HCT116 (cell line): ENCODE measurements around the gene TMEM214.

ENCODE experiments used
- CEBPB ChIP-seq: IDR thresholded peaks from 2 replicates; pipeline ENCODE4 v1.6.1; 2012; ENCODE audit warnings: low read depth
- CTCF ChIP-seq, 3 experiments: fragments of 200-600 bp in 1 of 3; sonication (generic) in 1 of 3; IDR thresholded peaks in 2 of 3; conservative IDR thresholded peaks in 1 of 3; 2 replicates each; pipeline ENCODE4 v1.5.1; 2012 to 2017; ENCODE audit warnings: low read depth in 2 of 3, low read length in 2 of 3, antibody characterized with exemption in 1 of 3, borderline replicate concordance in 1 of 3, control low read depth in 1 of 3, mild to moderate bottlenecking in 1 of 3, mixed read lengths in 1 of 3, mixed run types in 1 of 3, moderate library complexity in 1 of 3; ENCODE audit not compliant: insufficient read depth in 1 of 3
- EGR1 ChIP-seq: IDR thresholded peaks from 2 replicates; pipeline ENCODE4 v1.6.1; 2012; ENCODE audit warnings: low read depth
- EZH2phosphoT487 ChIP-seq: fragments of 200-600 bp; IDR thresholded peaks from 2 replicates; pipeline ENCODE4 v1.6.1; 2018; ENCODE audit warnings: antibody characterized with exemption, borderline replicate concordance
- FOSL1 ChIP-seq: IDR thresholded peaks from 2 replicates; pipeline ENCODE4 v1.6.1; 2012; ENCODE audit warnings: low read depth
- POLR2A ChIP-seq: IDR thresholded peaks from 2 replicates; pipeline ENCODE4 v1.7.0; 2011; ENCODE audit warnings: borderline replicate concordance; ENCODE audit not compliant: insufficient read depth, insufficient read length; ENCODE audit errors: extremely low read depth
- POLR2AphosphoS5 ChIP-seq: IDR thresholded peaks from 2 replicates; pipeline ENCODE4 v1.6.1; 2011; ENCODE audit warnings: mild to moderate bottlenecking, low read depth, low read length, moderate library complexity
- SIN3A ChIP-seq: IDR thresholded peaks from 2 replicates; pipeline ENCODE4 v1.6.1; 2012; ENCODE audit warnings: low read depth
- TF ChIP-seq, protein P1 (sequence below): IDR thresholded peaks from 2 replicates; pipeline ENCODE4 v1.6.1; 2012

DNA sequence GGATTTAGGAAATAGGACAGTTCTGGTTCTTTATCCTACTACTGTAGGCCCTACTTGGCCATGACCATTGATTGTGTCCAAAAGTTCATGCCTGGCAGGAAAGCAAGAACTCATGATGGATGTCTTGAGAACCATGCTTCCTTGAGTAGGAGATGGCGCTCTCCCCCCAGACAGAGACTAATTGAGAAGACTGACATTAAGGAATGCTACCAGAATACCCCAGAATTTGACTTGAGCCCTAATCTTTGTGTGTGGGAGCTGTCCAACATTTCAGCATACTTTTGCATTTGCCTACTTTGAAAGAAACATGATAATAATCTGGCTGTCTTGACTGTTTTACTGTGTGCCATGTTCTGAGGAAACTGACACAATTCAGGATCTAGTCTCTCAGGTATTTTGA is 39.0 kb upstream of the TMEM214 start:
- TF ChIP-seq POLR2A = no peak
- no peak for TF ChIP-seq POLR2AphosphoS5
- no peak for TF ChIP-seq EZH2phosphoT487
- TF ChIP-seq, protein P1, sequence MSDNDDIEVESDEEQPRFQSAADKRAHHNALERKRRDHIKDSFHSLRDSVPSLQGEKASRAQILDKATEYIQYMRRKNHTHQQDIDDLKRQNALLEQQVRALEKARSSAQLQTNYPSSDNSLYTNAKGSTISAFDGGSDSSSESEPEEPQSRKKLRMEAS = no peak
- TF ChIP-seq FOSL1 = no peak
- TF ChIP-seq CTCF (IDR thresholded peaks at IDR 0.05 in 2 of 3, conservative IDR thresholded peaks at IDR 0.05 in 1 of 3; ENCODE audit: borderline replicate concordance in 1 of 3, insufficient read depth in 1 of 3, low read depth in 2 of 3, low read length in 2 of 3) = no peak
- no peak for TF ChIP-seq SIN3A
- TF ChIP-seq CEBPB = no peak
- no peak for TF ChIP-seq EGR1
